Measurements from ENCODE around the gene H2AZ2.
A peak's percentile ranks its signal among the peaks of the same experiment; 100 is the strongest.

H2AZ2 gene

DNA sequence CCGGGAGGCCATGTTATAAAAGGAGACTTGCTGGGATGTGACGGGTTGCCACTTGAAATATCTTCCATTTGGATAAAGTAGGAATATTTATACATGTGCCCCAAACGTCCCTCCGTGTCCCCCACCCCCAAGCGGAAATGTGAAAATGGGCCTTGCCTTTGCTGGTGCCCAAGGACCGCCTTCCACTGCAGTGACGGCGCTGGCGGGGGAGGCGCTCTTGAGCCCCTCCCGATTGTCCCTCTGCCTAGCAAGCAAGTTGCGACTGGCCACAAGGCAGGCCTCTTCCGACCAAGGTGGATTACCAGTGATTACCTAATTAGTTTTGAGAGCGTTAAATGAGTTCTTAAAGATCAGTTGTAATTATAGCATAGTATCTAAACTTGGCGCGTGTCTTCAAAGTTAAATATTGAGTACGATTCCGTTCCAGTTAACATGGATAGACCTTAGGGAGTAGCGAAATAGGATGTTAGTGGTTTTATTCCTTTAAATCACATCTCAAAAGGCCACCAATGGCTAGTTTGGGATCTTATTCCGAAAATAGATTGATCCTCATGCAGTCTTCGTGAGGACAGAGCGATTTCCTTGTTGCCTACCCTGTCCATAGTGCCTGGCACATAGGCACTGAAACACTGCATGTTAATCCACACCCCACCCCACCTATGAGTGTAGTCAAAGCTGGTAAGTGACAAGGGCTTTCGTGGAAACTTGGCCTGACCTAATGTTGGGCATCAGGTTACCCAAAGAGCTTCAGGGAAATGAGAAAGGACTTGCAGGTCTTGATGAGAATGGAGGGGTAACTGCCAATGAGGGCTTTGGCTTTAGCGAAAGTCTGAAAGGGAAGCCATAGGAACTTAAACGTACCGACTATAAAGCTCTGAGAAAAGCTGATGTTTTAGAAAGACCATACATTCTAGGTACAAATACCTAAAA, 50.3 kb downstream of the H2AZ2 start:
- Histone ChIP-seq H3K9me3 (ENCODE audit: insufficient read depth, low read length, severe bottlenecking) (no peaks in the 10 kb centered on the region), H3K27ac (ENCODE audit: low read length) (peak overlapping the region; percentile 98), H4K20me1 (ENCODE audit: insufficient read depth, low read length) (peaks cover 43% of the 10 kb centered on the region), H3K27me3 (ENCODE audit: insufficient read depth, low read length, poor library complexity) (no peaks in the 10 kb centered on the region), H3K79me2 (ENCODE audit: insufficient read depth, low read length) (peaks cover 61% of the 10 kb centered on the region), H3K4me1 (ENCODE audit: insufficient read depth, low read length) (peaks cover 39% of the 10 kb centered on the region), H3K9ac (ENCODE audit: low read depth, low read length) (peak overlapping the region; percentile 99), H3K4me3 (ENCODE audit: low read depth in 1 of 2, low read length in 2 of 2) (peak overlapping the region; percentile 88 to 89), H2AFZ (ENCODE audit: low read depth, low read length) (peak overlapping the region; percentile 66), H3K36me3 (ENCODE audit: insufficient read depth, low read length) (peaks cover 58% of the 10 kb centered on the region), H3K4me2 (ENCODE audit: insufficient read depth, low read length) (peak overlapping the region; percentile 84)
- TF ChIP-seq, protein P1, sequence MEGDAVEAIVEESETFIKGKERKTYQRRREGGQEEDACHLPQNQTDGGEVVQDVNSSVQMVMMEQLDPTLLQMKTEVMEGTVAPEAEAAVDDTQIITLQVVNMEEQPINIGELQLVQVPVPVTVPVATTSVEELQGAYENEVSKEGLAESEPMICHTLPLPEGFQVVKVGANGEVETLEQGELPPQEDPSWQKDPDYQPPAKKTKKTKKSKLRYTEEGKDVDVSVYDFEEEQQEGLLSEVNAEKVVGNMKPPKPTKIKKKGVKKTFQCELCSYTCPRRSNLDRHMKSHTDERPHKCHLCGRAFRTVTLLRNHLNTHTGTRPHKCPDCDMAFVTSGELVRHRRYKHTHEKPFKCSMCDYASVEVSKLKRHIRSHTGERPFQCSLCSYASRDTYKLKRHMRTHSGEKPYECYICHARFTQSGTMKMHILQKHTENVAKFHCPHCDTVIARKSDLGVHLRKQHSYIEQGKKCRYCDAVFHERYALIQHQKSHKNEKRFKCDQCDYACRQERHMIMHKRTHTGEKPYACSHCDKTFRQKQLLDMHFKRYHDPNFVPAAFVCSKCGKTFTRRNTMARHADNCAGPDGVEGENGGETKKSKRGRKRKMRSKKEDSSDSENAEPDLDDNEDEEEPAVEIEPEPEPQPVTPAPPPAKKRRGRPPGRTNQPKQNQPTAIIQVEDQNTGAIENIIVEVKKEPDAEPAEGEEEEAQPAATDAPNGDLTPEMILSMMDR (IDR thresholded peaks at IDR 0.05; ENCODE audit: borderline replicate concordance, extremely low read depth, low read length, poor library complexity, severe bottlenecking), result peak; percentile 80
- TF ChIP-seq EZH2 (IDR thresholded peaks at IDR 0.05; ENCODE audit: borderline replicate concordance, low read depth, low read length, severe bottlenecking), result no peak
- DNase-seq (peak; percentile 87), ATAC-seq (ENCODE audit: insufficient read depth, low read depth) (peak; percentile 59)

DNA sequence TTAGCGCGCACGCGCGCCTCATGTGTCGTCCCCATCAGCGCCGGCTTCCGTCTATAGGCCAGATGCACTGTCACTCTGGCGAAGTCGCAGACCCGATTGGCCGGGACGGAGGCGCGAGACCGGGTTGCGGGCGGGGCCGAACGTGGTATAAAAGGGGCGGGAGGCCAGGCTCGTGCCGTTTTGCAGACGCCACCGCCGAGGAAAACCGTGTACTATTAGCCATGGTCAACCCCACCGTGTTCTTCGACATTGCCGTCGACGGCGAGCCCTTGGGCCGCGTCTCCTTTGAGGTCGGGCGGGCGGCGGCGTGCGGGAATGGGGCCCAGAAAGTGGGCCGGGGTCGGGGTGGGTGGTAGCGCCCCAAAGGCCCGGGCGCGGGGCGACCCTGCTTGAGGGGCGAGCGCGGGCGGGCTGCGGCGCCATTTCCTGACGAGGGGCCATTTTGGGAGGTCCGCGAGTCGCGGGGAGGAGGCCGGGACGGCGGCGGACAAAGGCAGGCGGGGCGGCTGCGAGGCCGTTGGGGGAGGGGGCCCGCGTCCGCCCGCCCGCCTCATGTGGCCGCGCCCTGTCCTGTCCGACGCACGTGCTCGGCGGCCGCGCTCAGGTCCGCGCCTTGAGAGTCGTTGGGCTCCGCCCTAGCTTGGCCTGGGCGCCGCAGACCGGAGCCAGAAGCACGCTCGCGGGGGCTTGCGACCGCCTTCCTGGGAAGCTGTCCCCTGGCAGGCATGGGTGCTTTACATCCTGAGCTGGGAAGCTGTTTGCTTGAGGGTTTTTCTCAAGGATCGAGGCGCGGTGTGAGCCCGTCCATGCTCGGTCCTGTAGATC, 51.2 kb downstream of the H2AZ2 start, which contains the start of gene PPIA:
Gene PPIA, plus strand, starts transcription at position 178 of the 825 bp plus-strand sequence. Its CDS starts 44 bp downstream, at position 222.
- H2AFZ ChIP-seq (ENCODE audit: low read depth, low read length), result peak within 1 kb of the TSS; percentile 96
- peaks cover 39% of the 10 kb centered on the region for H3K4me1 ChIP-seq (ENCODE audit: insufficient read depth, low read length)
- H4K20me1 ChIP-seq (ENCODE audit: insufficient read depth, low read length), result peaks cover 37% of the 10 kb centered on the region
- no peaks in the 10 kb centered on the region for H3K9me3 ChIP-seq (ENCODE audit: insufficient read depth, low read length, severe bottlenecking)
- DNase-seq (peak; percentile 99), ATAC-seq (ENCODE audit: insufficient read depth, low read depth) (peak; percentile 88)
- peaks cover 57% of the 10 kb centered on the region for H3K79me2 ChIP-seq (ENCODE audit: insufficient read depth, low read length)
- peak within 1 kb of the TSS; percentile 99 for H3K9ac ChIP-seq (ENCODE audit: low read depth, low read length)
- H3K36me3 ChIP-seq (ENCODE audit: insufficient read depth, low read length), result peaks cover 49% of the 10 kb centered on the region
- peak within 1 kb of the TSS; percentile 88 to 89 for H3K4me3 ChIP-seq (ENCODE audit: low read depth in 1 of 2, low read length in 2 of 2)
- TF ChIP-seq, protein P1 (IDR thresholded peaks at IDR 0.05; ENCODE audit: borderline replicate concordance, extremely low read depth, low read length, poor library complexity, severe bottlenecking), result no peak
- no peak for TF ChIP-seq EZH2 (IDR thresholded peaks at IDR 0.05; ENCODE audit: borderline replicate concordance, low read depth, low read length, severe bottlenecking)
- peak within 1 kb of the TSS; percentile 84 for H3K4me2 ChIP-seq (ENCODE audit: insufficient read depth, low read length)
- no peaks in the 10 kb centered on the region for H3K27me3 ChIP-seq (ENCODE audit: insufficient read depth, low read length, poor library complexity)
- peak within 1 kb of the TSS; percentile 98 for H3K27ac ChIP-seq (ENCODE audit: low read length)

DNA sequence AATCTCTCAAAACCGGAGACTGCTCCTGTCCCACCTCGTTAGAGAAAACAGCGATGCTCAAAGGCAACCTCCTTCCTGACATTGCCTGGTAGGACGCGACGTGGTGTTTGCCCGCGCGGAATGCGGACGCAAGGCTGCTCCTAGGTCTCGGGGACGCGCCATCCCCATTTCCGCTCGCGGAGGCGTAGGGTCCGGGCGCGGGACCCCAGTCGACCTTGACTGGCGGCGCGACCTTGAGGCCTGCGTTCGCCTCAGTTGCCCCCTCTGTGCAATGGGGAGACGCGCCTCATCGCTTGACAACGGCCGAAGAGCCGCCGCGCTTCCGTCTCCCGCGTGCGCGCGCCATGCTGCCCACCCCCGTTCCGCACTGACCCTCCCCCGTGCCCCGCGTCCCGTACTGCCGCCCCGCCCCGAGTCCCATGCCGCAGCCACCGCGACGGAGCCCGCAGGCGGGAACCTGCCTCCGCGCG, 51.8 kb downstream of the H2AZ2 start:
- H3K27me3 ChIP-seq (ENCODE audit: insufficient read depth, low read length, poor library complexity), result no peaks in the 10 kb centered on the region
- ATAC-seq (ENCODE audit: insufficient read depth, low read depth) (peak; percentile 49), DNase-seq (no peak)
- H3K9ac ChIP-seq (ENCODE audit: low read depth, low read length), result peak overlapping the region; percentile 99
- peaks cover 54% of the 10 kb centered on the region for H3K79me2 ChIP-seq (ENCODE audit: insufficient read depth, low read length)
- peaks cover 44% of the 10 kb centered on the region for H3K36me3 ChIP-seq (ENCODE audit: insufficient read depth, low read length)
- peak overlapping the region; percentile 96 for H3K27ac ChIP-seq (ENCODE audit: low read length)
- H3K4me3 ChIP-seq (ENCODE audit: low read depth in 1 of 2, low read length in 2 of 2), result peak overlapping the region; percentile 88 to 89
- H2AFZ ChIP-seq (ENCODE audit: low read depth, low read length), result peak overlapping the region; percentile 96
- H3K4me1 ChIP-seq (ENCODE audit: insufficient read depth, low read length), result peaks cover 39% of the 10 kb centered on the region
- H4K20me1 ChIP-seq (ENCODE audit: insufficient read depth, low read length), result peaks cover 34% of the 10 kb centered on the region
- TF ChIP-seq, protein P1 (IDR thresholded peaks at IDR 0.05; ENCODE audit: borderline replicate concordance, extremely low read depth, low read length, poor library complexity, severe bottlenecking), result no peak
- TF ChIP-seq EZH2 (IDR thresholded peaks at IDR 0.05; ENCODE audit: borderline replicate concordance, low read depth, low read length, severe bottlenecking), result no peak
- H3K9me3 ChIP-seq (ENCODE audit: insufficient read depth, low read length, severe bottlenecking), result no peaks in the 10 kb centered on the region
- H3K4me2 ChIP-seq (ENCODE audit: insufficient read depth, low read length), result peak overlapping the region; percentile 84

All from DND-41 (cell line).